ENCODE results near the gene ARFGEF2. TPM values are rescaled to one million over a fixed set of nuclear protein-coding genes. Genes with fewer than 3 reads are reported as not detected.
"Not testable (repeated sequence)": the region's sequence is repeated elsewhere in the genome, so short reads cannot be mapped to it uniquely, and the experiment has no call there.

ARFGEF2 gene
- total RNA-seq, 1 donor from 2014 or later: 24.7 TPM

GRCh38 chr20:48970681-48971365 lies 49.3 kb downstream of the ARFGEF2 start:
- no peaks in the 10 kb centered on the region for H3K9me3 Mint-ChIP-seq
- DNase-seq (ENCODE audit: low spot score in 2 of 2, unreplicated experiment in 2 of 2): no peak
- TF ChIP-seq, protein P1, sequence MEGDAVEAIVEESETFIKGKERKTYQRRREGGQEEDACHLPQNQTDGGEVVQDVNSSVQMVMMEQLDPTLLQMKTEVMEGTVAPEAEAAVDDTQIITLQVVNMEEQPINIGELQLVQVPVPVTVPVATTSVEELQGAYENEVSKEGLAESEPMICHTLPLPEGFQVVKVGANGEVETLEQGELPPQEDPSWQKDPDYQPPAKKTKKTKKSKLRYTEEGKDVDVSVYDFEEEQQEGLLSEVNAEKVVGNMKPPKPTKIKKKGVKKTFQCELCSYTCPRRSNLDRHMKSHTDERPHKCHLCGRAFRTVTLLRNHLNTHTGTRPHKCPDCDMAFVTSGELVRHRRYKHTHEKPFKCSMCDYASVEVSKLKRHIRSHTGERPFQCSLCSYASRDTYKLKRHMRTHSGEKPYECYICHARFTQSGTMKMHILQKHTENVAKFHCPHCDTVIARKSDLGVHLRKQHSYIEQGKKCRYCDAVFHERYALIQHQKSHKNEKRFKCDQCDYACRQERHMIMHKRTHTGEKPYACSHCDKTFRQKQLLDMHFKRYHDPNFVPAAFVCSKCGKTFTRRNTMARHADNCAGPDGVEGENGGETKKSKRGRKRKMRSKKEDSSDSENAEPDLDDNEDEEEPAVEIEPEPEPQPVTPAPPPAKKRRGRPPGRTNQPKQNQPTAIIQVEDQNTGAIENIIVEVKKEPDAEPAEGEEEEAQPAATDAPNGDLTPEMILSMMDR (IDR thresholded peaks at IDR 0.05; ENCODE audit: unreplicated experiment): no peak
- H3K4me3 Mint-ChIP-seq: no peak overlapping the region
- H3K27me3 Mint-ChIP-seq (ENCODE audit: low read depth): no peaks in the 10 kb centered on the region
- H3K4me1 Mint-ChIP-seq: peaks cover 2% of the 10 kb centered on the region
- H3K27ac Mint-ChIP-seq: no peak overlapping the region
- H3K36me3 Mint-ChIP-seq: peaks cover 39% of the 10 kb centered on the region

GRCh38 chr20:48971956-48972355 lies 50.4 kb downstream of the ARFGEF2 start:
- H3K4me3 Mint-ChIP-seq: no peak overlapping the region
- H3K4me1 Mint-ChIP-seq: no peaks in the 10 kb centered on the region
- H3K27ac Mint-ChIP-seq: no peak overlapping the region
- no peaks in the 10 kb centered on the region for H3K27me3 Mint-ChIP-seq (ENCODE audit: low read depth)
- H3K36me3 Mint-ChIP-seq: peaks cover 44% of the 10 kb centered on the region
- TF ChIP-seq, protein P1 (IDR thresholded peaks at IDR 0.05; ENCODE audit: unreplicated experiment): no peak
- no peak for DNase-seq (ENCODE audit: low spot score in 2 of 2, unreplicated experiment in 2 of 2)
- no peaks in the 10 kb centered on the region for H3K9me3 Mint-ChIP-seq

DNA sequence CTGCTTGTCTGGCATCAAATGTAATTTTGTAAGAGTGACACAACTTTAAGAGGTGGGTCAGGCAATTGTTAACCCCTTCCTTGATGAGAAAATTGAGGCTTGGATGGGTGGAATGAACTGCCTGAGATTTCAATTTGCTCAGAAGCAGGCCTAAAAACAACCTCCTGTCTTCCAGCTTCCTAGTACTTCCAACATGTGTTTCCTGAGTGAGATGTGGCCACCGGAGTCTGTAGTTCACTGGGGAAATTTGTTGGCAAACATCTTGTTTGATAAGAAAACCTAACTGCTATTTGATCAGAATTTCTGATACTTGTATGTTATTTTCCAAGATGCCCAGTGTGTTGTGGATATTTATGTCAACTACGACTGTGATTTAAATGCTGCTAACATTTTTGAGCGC lies 51.3 kb downstream of the ARFGEF2 start:
- H3K4me3 Mint-ChIP-seq: no peak overlapping the region
- H3K4me1 Mint-ChIP-seq: no peaks in the 10 kb centered on the region
- TF ChIP-seq, protein P1 (IDR thresholded peaks at IDR 0.05; ENCODE audit: unreplicated experiment): no peak
- no peaks in the 10 kb centered on the region for H3K9me3 Mint-ChIP-seq
- H3K27me3 Mint-ChIP-seq (ENCODE audit: low read depth): no peaks in the 10 kb centered on the region
- H3K36me3 Mint-ChIP-seq: peaks cover 46% of the 10 kb centered on the region
- DNase-seq (ENCODE audit: low spot score in 2 of 2, unreplicated experiment in 2 of 2): no peak
- H3K27ac Mint-ChIP-seq: no peak overlapping the region

GRCh38 chr20:48975955-48976354 lies 54.4 kb downstream of the ARFGEF2 start:
- DNase-seq (ENCODE audit: low spot score in 2 of 2, unreplicated experiment in 2 of 2): no peak
- H3K9me3 Mint-ChIP-seq: no peaks in the 10 kb centered on the region
- H3K27ac Mint-ChIP-seq: no peak overlapping the region
- H3K36me3 Mint-ChIP-seq: peaks cover 54% of the 10 kb centered on the region
- TF ChIP-seq, protein P1 (IDR thresholded peaks at IDR 0.05; ENCODE audit: unreplicated experiment): no peak
- no peaks in the 10 kb centered on the region for H3K27me3 Mint-ChIP-seq (ENCODE audit: low read depth)
- H3K4me1 Mint-ChIP-seq: no peaks in the 10 kb centered on the region
- H3K4me3 Mint-ChIP-seq: no peak overlapping the region

GRCh38 chr20:48979980-48980379 lies 58.5 kb downstream of the ARFGEF2 start:
- peaks cover 73% of the 10 kb centered on the region for H3K36me3 Mint-ChIP-seq
- not testable (repeated sequence) for DNase-seq (ENCODE audit: low spot score in 2 of 2, unreplicated experiment in 2 of 2); H3K4me3 Mint-ChIP-seq

GRCh38 chr20:48983423-48984400 lies 62.2 kb downstream of the ARFGEF2 start:
- TF ChIP-seq, protein P1 (IDR thresholded peaks at IDR 0.05; ENCODE audit: unreplicated experiment): no peak
- peak overlapping the region; percentile 62 for H3K27ac Mint-ChIP-seq
- no peak overlapping the region for H3K4me3 Mint-ChIP-seq
- no peaks in the 10 kb centered on the region for H3K27me3 Mint-ChIP-seq (ENCODE audit: low read depth)
- peaks cover 5% of the 10 kb centered on the region for H3K4me1 Mint-ChIP-seq
- peaks cover 18% of the 10 kb centered on the region for H3K9me3 Mint-ChIP-seq
- no peak for DNase-seq (ENCODE audit: low spot score in 2 of 2, unreplicated experiment in 2 of 2)
- H3K36me3 Mint-ChIP-seq: peaks cover 74% of the 10 kb centered on the region

More at GRCh38 chr20:48979980-48980379, 58.5 kb downstream of the ARFGEF2 start:
- H3K27me3 Mint-ChIP-seq (ENCODE audit: low read depth); H3K27ac Mint-ChIP-seq; H3K4me1 Mint-ChIP-seq: not testable (repeated sequence)
- peaks cover 18% of the 10 kb centered on the region for H3K9me3 Mint-ChIP-seq

Measured in mesothelial cell of epicardium (in vitro differentiated cells).